K562 (cell line): ENCODE measurements around the gene ZMIZ1. TPM values are rescaled to one million over a fixed set of nuclear protein-coding genes. Genes with fewer than 3 reads are reported as not detected.

ENCODE experiments used
- ESRRA ChIP-seq: fragments of 450-650 bp; IDR thresholded peaks from 2 replicates; pipeline ENCODE4 v1.6.1; 2014; ENCODE audit warnings: low read depth, mild to moderate bottlenecking, moderate library complexity, borderline replicate concordance
- FOXJ3 ChIP-seq: sonication (generic); formaldehyde crosslinking; IDR thresholded peaks from 2 replicates; pipeline ENCODE4 v1.4.0; 2020; ENCODE audit warnings: mild to moderate bottlenecking, missing genetic modification reagents
- FOXK1 ChIP-seq: sonication (generic); formaldehyde crosslinking; IDR thresholded peaks from 2 replicates; pipeline ENCODE4 v1.8.0; 2022; ENCODE audit warnings: missing genetic modification reagents, mild to moderate bottlenecking, borderline replicate concordance
- HIVEP1 ChIP-seq: fragments of 250-450 bp; sonication (Bioruptor Pico); IDR thresholded peaks from 2 replicates; pipeline ENCODE4 v1.4.0; 2020; ENCODE audit warnings: mild to moderate bottlenecking
- HMGN3 ChIP-seq: IDR thresholded peaks from 2 replicates; pipeline ENCODE4 v1.6.1; 2011; ENCODE audit warnings: borderline replicate concordance, low read depth, mild to moderate bottlenecking, mixed read lengths, low read length; ENCODE audit not compliant: insufficient read length; ENCODE audit errors: extremely low read depth
- NCOA1 ChIP-seq: fragments of 450-650 bp; IDR thresholded peaks from 2 replicates; pipeline ENCODE4 v1.6.1; 2016; ENCODE audit warnings: low read depth
- SMARCA5 ChIP-seq: fragments of 450-650 bp; IDR thresholded peaks from 2 replicates; pipeline ENCODE4 v1.6.1; 2016
- SMC3 ChIP-seq: conservative IDR thresholded peaks from 2 replicates; pipeline ENCODE4 v1.6.1; 2011; ENCODE audit warnings: low read depth, low read length, improper control_type of control experiment; ENCODE audit not compliant: insufficient read depth
- SRSF1 ChIP-seq: fragments of 200-400 bp; formaldehyde crosslinking; IDR thresholded peaks from 2 replicates; pipeline ENCODE4 v1.6.1; 2017; ENCODE audit warnings: mild to moderate bottlenecking, low read depth, low read length, moderate library complexity
- ZBTB17 ChIP-seq: fragments of 450-650 bp; formaldehyde crosslinking; IDR thresholded peaks from 2 replicates; pipeline ENCODE4 v1.4.0; 2020; ENCODE audit warnings: mild to moderate bottlenecking
- ZNF324 ChIP-seq: fragments of 250-450 bp; sonication (Bioruptor Pico); IDR thresholded peaks from 2 replicates; pipeline ENCODE4 v1.4.0; 2020; ENCODE audit warnings: mild to moderate bottlenecking
- ZNF766 ChIP-seq: fragments of 200-800 bp; sonication (Bioruptor generic); conservative IDR thresholded peaks from 2 replicates; pipeline ENCODE4 v1.6.1; 2016; ENCODE audit warnings: missing genetic modification characterization, missing compliant biosample characterization
- polyA plus RNA-seq, 8 experiments: library from polyadenylated mRNA; depleted of rRNA in 4 of 8; stranded (reverse) in 5 of 8; unstranded in 3 of 8; fragments of >200 nt; fragmentation: Nextera tagmentation in 2 of 8; fragmentation: Illumina TruSeq in 1 of 8; extraction: Ambion mirVana in 2 of 8; extraction: Trizol in 1 of 8; gene quantifications; 2 replicates each; pipeline versions ENCODE4 v1.2.1 to v1.2.3, GENCODE V29; 2011 to 2014; ENCODE audit warnings: inconsistent platforms in 1 of 8, missing spikeins in 1 of 8
- total RNA-seq, 7 experiments: library from RNA; depleted of rRNA in 6 of 7; stranded (reverse); fragments of >200 nt in 6 of 7; fragmentation: Illumina TruSeq in 2 of 7; extraction: Trizol in 2 of 7; gene quantifications; 2 replicates each; pipeline versions ENCODE4 v1.2.1 to v1.2.3, GENCODE V29; 2011 to 2021; ENCODE audit warnings: low replicate concordance in 1 of 7
- TF ChIP-seq, protein P1 (sequence below): fragments of 450-650 bp; IDR thresholded peaks from 2 replicates; pipeline ENCODE4 v1.6.1; 2018; ENCODE audit not compliant: partially characterized antibody
- TF ChIP-seq, protein P2 (sequence below): sonication (generic); formaldehyde crosslinking; IDR thresholded peaks from 2 replicates; pipeline ENCODE4 v1.8.0; 2022; ENCODE audit warnings: missing genetic modification reagents, mild to moderate bottlenecking, moderate library complexity, borderline replicate concordance
- TF ChIP-seq, protein P3 (sequence below): fragments of 250-450 bp; sonication (Bioruptor Pico); IDR thresholded peaks from 2 replicates; pipeline ENCODE4 v1.9.0; 2021; ENCODE audit warnings: mild to moderate bottlenecking, inconsistent platforms
- TF ChIP-seq, protein P4 (sequence below): sonication (generic); formaldehyde crosslinking; IDR thresholded peaks from 2 replicates; pipeline ENCODE4 v1.8.0; 2022; ENCODE audit warnings: mild to moderate bottlenecking, missing genetic modification reagents

The ZMIZ1 gene
- total and polyA plus RNA-seq, 9 of the 15 experiments (the other 6 are each of a cell fraction or from before 2014, with no cell fraction given) = 1.0 to 37.3 (median 4.3) TPM

DNA sequence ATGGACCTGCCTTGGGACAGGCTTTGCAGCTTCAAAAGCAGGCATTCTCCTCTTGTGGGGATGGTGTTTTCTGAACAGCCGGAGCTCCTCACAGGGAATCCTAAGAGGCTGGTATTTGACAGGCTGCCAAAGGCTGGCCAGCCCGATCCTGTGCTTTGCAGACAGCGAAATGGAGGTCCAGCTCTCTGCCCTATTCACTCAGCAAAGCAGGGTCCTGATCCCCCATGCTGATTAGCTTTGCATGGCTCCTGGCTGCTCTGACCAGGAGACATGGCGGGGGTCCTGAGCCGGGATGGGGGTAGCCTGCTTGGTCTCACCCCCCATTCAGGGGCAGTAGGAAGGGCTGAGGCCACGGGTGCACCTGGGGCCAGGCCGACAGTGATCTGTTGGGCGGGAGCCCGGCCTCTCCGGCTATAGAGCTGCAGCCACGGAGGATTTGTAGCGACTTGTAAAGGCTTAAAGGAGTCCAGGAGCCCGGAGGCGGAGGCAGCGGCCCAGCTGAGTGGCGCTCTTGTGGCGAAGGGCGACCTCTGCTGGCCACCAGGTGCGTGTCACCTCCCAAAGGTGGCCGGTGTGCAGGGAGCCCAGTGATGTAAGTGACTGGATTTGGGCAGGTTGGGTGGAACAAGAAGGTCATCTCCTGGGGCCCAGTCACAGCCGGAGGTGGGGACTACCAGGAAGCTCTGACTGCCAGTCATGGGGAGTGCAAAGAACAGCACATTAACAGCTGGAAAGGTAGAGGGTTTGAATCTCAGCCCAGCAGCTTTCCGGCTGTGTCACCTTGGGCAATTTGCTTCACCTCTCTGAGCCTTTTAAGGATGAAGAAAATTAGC lies 126.5 kb downstream of the ZMIZ1 start (continued):
- TF ChIP-seq ZNF324 (CRISPR knock-in tag) = no peak
- no peak for TF ChIP-seq FOXJ3
- TF ChIP-seq, protein P1, sequence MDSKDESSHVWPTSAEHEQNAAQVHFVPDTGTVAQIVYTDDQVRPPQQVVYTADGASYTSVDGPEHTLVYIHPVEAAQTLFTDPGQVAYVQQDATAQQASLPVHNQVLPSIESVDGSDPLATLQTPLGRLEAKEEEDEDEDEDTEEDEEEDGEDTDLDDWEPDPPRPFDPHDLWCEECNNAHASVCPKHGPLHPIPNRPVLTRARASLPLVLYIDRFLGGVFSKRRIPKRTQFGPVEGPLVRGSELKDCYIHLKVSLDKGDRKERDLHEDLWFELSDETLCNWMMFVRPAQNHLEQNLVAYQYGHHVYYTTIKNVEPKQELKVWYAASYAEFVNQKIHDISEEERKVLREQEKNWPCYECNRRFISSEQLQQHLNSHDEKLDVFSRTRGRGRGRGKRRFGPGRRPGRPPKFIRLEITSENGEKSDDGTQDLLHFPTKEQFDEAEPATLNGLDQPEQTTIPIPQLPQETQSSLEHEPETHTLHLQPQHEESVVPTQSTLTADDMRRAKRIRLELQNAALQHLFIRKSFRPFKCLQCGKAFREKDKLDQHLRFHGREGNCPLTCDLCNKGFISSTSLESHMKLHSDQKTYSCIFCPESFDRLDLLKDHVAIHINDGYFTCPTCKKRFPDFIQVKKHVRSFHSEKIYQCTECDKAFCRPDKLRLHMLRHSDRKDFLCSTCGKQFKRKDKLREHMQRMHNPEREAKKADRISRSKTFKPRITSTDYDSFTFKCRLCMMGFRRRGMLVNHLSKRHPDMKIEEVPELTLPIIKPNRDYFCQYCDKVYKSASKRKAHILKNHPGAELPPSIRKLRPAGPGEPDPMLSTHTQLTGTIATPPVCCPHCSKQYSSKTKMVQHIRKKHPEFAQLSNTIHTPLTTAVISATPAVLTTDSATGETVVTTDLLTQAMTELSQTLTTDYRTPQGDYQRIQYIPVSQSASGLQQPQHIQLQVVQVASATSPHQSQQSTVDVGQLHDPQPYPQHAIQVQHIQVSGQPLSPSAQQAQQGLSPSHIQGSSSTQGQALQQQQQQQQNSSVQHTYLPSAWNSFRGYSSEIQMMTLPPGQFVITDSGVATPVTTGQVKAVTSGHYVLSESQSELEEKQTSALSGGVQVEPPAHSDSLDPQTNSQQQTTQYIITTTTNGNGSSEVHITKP = no peak
- no peak for TF ChIP-seq HIVEP1 (CRISPR knock-in tag)
- no peak for TF ChIP-seq ZBTB17 (CRISPR knock-in tag)
- no peak for TF ChIP-seq FOXK1
- no peak for TF ChIP-seq NCOA1
- peak; percentile 48; the same call in 1 of the 2 replicates for TF ChIP-seq ESRRA
- TF ChIP-seq SRSF1 = no peak
- peak; percentile 69 for TF ChIP-seq HMGN3
- TF ChIP-seq, protein P2, sequence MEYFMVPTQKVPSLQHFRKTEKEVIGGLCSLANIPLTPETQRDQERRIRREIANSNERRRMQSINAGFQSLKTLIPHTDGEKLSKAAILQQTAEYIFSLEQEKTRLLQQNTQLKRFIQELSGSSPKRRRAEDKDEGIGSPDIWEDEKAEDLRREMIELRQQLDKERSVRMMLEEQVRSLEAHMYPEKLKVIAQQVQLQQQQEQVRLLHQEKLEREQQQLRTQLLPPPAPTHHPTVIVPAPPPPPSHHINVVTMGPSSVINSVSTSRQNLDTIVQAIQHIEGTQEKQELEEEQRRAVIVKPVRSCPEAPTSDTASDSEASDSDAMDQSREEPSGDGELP (CRISPR knock-in tag) = peak; percentile 98
- TF ChIP-seq, protein P3, sequence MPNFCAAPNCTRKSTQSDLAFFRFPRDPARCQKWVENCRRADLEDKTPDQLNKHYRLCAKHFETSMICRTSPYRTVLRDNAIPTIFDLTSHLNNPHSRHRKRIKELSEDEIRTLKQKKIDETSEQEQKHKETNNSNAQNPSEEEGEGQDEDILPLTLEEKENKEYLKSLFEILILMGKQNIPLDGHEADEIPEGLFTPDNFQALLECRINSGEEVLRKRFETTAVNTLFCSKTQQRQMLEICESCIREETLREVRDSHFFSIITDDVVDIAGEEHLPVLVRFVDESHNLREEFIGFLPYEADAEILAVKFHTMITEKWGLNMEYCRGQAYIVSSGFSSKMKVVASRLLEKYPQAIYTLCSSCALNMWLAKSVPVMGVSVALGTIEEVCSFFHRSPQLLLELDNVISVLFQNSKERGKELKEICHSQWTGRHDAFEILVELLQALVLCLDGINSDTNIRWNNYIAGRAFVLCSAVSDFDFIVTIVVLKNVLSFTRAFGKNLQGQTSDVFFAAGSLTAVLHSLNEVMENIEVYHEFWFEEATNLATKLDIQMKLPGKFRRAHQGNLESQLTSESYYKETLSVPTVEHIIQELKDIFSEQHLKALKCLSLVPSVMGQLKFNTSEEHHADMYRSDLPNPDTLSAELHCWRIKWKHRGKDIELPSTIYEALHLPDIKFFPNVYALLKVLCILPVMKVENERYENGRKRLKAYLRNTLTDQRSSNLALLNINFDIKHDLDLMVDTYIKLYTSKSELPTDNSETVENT (CRISPR knock-in tag) = no peak
- peak; percentile 42; the same call in 1 of the 2 replicates for TF ChIP-seq SMARCA5
- no peak for TF ChIP-seq ZNF766
- TF ChIP-seq, protein P4, sequence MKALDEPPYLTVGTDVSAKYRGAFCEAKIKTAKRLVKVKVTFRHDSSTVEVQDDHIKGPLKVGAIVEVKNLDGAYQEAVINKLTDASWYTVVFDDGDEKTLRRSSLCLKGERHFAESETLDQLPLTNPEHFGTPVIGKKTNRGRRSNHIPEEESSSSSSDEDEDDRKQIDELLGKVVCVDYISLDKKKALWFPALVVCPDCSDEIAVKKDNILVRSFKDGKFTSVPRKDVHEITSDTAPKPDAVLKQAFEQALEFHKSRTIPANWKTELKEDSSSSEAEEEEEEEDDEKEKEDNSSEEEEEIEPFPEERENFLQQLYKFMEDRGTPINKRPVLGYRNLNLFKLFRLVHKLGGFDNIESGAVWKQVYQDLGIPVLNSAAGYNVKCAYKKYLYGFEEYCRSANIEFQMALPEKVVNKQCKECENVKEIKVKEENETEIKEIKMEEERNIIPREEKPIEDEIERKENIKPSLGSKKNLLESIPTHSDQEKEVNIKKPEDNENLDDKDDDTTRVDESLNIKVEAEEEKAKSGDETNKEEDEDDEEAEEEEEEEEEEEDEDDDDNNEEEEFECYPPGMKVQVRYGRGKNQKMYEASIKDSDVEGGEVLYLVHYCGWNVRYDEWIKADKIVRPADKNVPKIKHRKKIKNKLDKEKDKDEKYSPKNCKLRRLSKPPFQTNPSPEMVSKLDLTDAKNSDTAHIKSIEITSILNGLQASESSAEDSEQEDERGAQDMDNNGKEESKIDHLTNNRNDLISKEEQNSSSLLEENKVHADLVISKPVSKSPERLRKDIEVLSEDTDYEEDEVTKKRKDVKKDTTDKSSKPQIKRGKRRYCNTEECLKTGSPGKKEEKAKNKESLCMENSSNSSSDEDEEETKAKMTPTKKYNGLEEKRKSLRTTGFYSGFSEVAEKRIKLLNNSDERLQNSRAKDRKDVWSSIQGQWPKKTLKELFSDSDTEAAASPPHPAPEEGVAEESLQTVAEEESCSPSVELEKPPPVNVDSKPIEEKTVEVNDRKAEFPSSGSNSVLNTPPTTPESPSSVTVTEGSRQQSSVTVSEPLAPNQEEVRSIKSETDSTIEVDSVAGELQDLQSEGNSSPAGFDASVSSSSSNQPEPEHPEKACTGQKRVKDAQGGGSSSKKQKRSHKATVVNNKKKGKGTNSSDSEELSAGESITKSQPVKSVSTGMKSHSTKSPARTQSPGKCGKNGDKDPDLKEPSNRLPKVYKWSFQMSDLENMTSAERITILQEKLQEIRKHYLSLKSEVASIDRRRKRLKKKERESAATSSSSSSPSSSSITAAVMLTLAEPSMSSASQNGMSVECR (CRISPR knock-in tag) = no peak
- peak; percentile 99 for TF ChIP-seq SMC3
